Natural killer cell (primary cell): ENCODE results near the gene TRAF3. TPM values are rescaled to one million over a fixed set of nuclear protein-coding genes. Genes with fewer than 3 reads are reported as not detected.

Experiments
- ATAC-seq, 3 donors: fragments of 150-1000 bp in 2 of 3; fragments of 200-7000 bp in 1 of 3; cut with Tn5 transposase; 1 replicate in 1 of 3; 2 replicates in 2 of 3; pipeline ENCODE4 v1.10.0; 2021; ENCODE audit warnings: mild to moderate bottlenecking in 2 of 3, moderate library complexity in 2 of 3
- DNase-seq, 2 donors: peaks; one replicate each; pipeline versions ENCODE4 v3.0.0 to v3.0.0-alpha.2; 2013 to 2021; ENCODE audit warnings: mixed read lengths in 1 of 2
- H3K27ac ChIP-seq: one replicate; pipeline ENCODE4 v1.5.1; 2013; ENCODE audit warnings: mild to moderate bottlenecking, low read length
- H3K27me3 ChIP-seq: one replicate; pipeline ENCODE4 v1.6.1; 2013; ENCODE audit warnings: low read length; ENCODE audit not compliant: control insufficient read depth, insufficient read depth
- H3K36me3 ChIP-seq: one replicate; pipeline ENCODE4 v1.6.1; 2013; ENCODE audit warnings: low read length; ENCODE audit not compliant: control insufficient read depth, insufficient read depth
- H3K4me1 ChIP-seq: one replicate; pipeline ENCODE4 v1.6.1; 2013; ENCODE audit warnings: low read length; ENCODE audit not compliant: control insufficient read depth, insufficient read depth
- H3K4me3 ChIP-seq: one replicate; pipeline ENCODE4 v1.5.1; 2013; ENCODE audit warnings: low read length
- H3K9me3 ChIP-seq: one replicate; pipeline ENCODE4 v1.6.1; 2013; ENCODE audit warnings: low read length; ENCODE audit not compliant: control insufficient read depth, insufficient read depth
- H3K27ac Mint-ChIP-seq, 2 donors: one replicate each; pipeline ENCODE4 v1.8.0; 2022; ENCODE audit warnings: mild to moderate bottlenecking in 2 of 2, mixed read lengths in 2 of 2, moderate library complexity in 1 of 2
- H3K27me3 Mint-ChIP-seq, 2 donors: one replicate each; pipeline ENCODE4 v1.8.0; 2022; ENCODE audit warnings: low read depth in 2 of 2, mixed read lengths in 2 of 2
- H3K36me3 Mint-ChIP-seq: one replicate; pipeline ENCODE4 v1.8.0; 2022; ENCODE audit warnings: mixed read lengths
- H3K4me1 Mint-ChIP-seq, 2 donors: one replicate each; pipeline ENCODE4 v1.8.0; 2022; ENCODE audit warnings: mixed read lengths in 2 of 2
- H3K4me3 Mint-ChIP-seq: one replicate; pipeline ENCODE4 v1.8.0; 2022; ENCODE audit warnings: mild to moderate bottlenecking, moderate library complexity, mixed read lengths
- H3K9me3 Mint-ChIP-seq, 2 donors: one replicate each; pipeline ENCODE4 v1.8.0; 2022; ENCODE audit warnings: mixed read lengths in 2 of 2
- WGBS: methylation state at CpG from one replicate; pipeline ENCODE4 v1.1.7; 2013; ENCODE audit warnings: missing lambda C conversion rate; ENCODE audit not compliant: insufficient coverage; 5-methylcytosine and 5-hydroxymethylcytosine counted together
- intact Hi-C: fragments of 100-400 bp; cut with micrococcal nuclease; formaldehyde crosslinking; loops from one replicate; pipeline ENCODE4 v1.14.2; 2022
- total RNA-seq, 4 donors: library from RNA; stranded (reverse); fragments of 120-200 nt in 1 of 4; gene quantifications; one replicate each; pipeline versions ENCODE4 v1.2.3 to v1.2.4, GENCODE V29; 2013 to 2022
- TF ChIP-seq, protein P1 (sequence below): fragments of 200-600 bp; IDR thresholded peaks from one replicate; pipeline ENCODE4 v1.8.0; 2022; ENCODE audit warnings: antibody characterized with exemption

Gene TRAF3
- total RNA-seq, 3 donors from 2014 or later (not counting 1 experiment from before 2014, with no cell fraction given): 21.0 to 31.6 (median 23.5) TPM

DNA sequence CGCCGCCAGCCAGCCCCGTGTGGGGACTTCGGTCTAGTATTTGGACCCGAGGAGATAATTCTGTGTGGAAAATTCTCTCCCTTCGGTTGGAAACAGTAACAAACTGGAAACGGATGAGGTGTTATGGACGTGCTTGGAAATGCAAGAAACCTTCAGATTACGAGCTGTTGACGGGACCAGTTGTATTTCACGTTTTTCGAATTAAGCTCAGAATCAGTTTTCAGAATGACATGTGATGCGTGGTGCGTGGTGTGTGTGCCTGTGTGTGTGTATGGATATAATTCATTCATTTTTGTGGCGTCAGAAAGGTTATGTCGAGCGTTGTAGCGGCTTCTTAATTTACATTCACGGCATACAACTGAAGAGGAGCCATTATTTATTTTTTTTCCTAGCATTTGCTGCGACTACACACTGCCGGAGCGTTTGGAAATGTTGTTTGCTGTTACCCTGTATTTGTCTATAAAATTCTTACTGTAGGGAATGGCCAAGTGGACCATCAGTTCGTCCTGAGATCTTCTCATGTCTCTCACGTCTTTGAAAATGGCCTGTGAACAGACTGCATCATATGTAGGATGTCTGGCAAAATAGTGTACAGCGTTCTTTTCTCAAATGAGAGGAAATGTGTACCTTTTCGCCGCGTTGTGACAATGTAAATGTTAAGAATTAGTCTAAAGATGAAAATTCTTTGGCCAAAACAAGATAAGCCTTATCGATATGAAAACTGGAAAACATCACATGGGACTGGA is 1.3 kb downstream of the TRAF3 start:
- ATAC-seq (no peak), DNase-seq (peak in 1 of 2 donors; percentile 67)
- TF ChIP-seq, protein P1, sequence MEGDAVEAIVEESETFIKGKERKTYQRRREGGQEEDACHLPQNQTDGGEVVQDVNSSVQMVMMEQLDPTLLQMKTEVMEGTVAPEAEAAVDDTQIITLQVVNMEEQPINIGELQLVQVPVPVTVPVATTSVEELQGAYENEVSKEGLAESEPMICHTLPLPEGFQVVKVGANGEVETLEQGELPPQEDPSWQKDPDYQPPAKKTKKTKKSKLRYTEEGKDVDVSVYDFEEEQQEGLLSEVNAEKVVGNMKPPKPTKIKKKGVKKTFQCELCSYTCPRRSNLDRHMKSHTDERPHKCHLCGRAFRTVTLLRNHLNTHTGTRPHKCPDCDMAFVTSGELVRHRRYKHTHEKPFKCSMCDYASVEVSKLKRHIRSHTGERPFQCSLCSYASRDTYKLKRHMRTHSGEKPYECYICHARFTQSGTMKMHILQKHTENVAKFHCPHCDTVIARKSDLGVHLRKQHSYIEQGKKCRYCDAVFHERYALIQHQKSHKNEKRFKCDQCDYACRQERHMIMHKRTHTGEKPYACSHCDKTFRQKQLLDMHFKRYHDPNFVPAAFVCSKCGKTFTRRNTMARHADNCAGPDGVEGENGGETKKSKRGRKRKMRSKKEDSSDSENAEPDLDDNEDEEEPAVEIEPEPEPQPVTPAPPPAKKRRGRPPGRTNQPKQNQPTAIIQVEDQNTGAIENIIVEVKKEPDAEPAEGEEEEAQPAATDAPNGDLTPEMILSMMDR: no peak
- Histone ChIP-seq H3K9me3 (no peaks in the 10 kb centered on the region), H3K36me3 (no peaks in the 10 kb centered on the region), H3K4me3 (peak overlapping the region; percentile 42), H3K27me3 (no peaks in the 10 kb centered on the region), H3K4me1 (peaks cover 37% of the 10 kb centered on the region), H3K27ac (peak overlapping the region; percentile 75)
- peak overlapping the region; percentile 84 to 93 for H3K27ac Mint-ChIP-seq
- no peaks in the 10 kb centered on the region for H3K27me3 Mint-ChIP-seq
- intact Hi-C loops: loop anchor here (2.0 to 10.0 kb wide), 4 partner anchors 16 to 314 kb away; partner anchors contain the start of gene EXOC3L4
- H3K36me3 Mint-ChIP-seq: no peaks in the 10 kb centered on the region
- 12% methylated on average over 29 of the region's 29 CpGs for WGBS
- no peaks in the 10 kb centered on the region for H3K9me3 Mint-ChIP-seq
- H3K4me3 Mint-ChIP-seq: peak overlapping the region; percentile 85
- H3K4me1 Mint-ChIP-seq: peaks cover 32 to 43% of the 10 kb centered on the region in 2 donors

DNA sequence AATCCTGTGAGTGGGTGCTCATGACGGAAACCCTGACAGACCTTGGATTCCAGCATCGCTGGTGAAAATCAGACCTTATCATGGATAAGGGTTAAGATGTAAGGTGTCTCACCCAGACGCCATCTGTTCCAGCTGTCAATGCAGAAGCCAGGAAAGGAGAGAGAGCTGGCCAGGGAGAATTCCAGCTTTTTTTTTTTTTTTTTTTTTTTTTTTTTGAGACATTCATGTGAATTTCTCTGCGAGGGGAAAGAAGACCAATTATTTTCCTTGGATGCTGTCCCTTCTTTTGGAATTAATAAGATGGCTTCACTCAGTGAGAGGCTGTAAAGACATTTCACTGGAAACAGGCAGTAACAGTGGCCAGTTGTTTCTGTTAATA is 1.8 kb downstream of the TRAF3 start:
- Histone ChIP-seq H3K27ac (no peak overlapping the region), H3K4me3 (no peak overlapping the region), H3K9me3 (no peaks in the 10 kb centered on the region), H3K36me3 (no peaks in the 10 kb centered on the region), H3K4me1 (peaks cover 37% of the 10 kb centered on the region), H3K27me3 (no peaks in the 10 kb centered on the region)
- Mint-ChIP-seq H3K4me1 (peaks cover 32 to 47% of the 10 kb centered on the region in 2 donors), H3K36me3 (no peaks in the 10 kb centered on the region), H3K27me3 (no peaks in the 10 kb centered on the region), H3K9me3 (no peaks in the 10 kb centered on the region), H3K27ac (peak overlapping the region; percentile 84 to 93), H3K4me3 (peak overlapping the region; percentile 85)
- DNase-seq: no peak
- 93% methylated on average over 4 of the region's 4 CpGs for WGBS
- intact Hi-C loops: loop anchor here (2.0 to 10.0 kb wide), 4 partner anchors 16 to 313 kb away; partner anchors contain the start of gene EXOC3L4
- ATAC-seq: no peak
- TF ChIP-seq, protein P1: no peak

DNA sequence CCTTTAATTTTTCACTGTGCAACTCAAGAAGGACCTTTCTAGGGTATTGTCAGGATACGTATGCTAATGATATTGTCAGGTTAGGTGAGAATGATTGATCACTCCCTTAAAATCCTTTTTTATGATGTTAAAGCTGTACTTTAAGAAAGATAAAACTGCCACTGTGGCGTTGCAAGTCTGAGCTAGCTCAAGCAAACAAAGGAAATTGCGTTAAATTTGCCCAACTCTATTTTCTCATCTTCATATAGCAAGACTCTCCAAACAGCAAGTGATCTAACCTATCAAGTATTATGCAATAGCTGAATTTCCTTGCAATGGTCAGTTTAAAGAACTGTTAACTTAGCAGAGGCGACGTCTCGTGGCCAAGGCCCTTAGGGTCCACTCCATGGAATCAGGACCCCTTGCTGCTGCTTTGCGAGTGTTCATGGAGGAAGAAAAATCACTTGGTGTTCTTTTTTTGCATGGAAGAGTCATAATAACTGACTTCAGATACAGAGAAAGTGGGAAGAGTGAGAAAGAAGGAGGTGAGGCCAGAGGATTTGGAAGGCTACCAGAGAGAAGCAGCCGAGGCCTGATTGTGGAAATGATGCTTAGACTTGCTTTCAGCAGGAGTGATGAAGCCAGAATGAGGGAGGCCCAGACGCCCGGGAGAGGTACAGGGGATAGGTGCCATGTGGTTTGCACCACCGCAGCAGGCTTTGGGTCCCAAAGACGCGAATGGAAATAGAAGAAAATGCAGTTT is 2.5 kb downstream of the TRAF3 start:
- Histone ChIP-seq H3K4me3 (no peak overlapping the region), H3K9me3 (no peaks in the 10 kb centered on the region), H3K4me1 (peaks cover 32% of the 10 kb centered on the region), H3K27me3 (no peaks in the 10 kb centered on the region), H3K36me3 (no peaks in the 10 kb centered on the region), H3K27ac (no peak overlapping the region)
- Mint-ChIP-seq H3K4me3 (peak overlapping the region; percentile 85), H3K4me1 (peaks cover 36 to 49% of the 10 kb centered on the region in 2 donors), H3K36me3 (no peaks in the 10 kb centered on the region), H3K27ac (peak overlapping the region; percentile 1 to 84), H3K9me3 (no peaks in the 10 kb centered on the region), H3K27me3 (no peaks in the 10 kb centered on the region)
- TF ChIP-seq, protein P1: no peak
- ATAC-seq (no peak), DNase-seq (no peak)
- intact Hi-C loops: loop anchor here (2.0 to 10.0 kb wide), 4 partner anchors 15 to 313 kb away; partner anchors contain the start of gene EXOC3L4
- WGBS: 89% methylated on average over 12 of the region's 13 CpGs
